ENCODE data around the gene RASAL1.

Gene RASAL1

DNA sequence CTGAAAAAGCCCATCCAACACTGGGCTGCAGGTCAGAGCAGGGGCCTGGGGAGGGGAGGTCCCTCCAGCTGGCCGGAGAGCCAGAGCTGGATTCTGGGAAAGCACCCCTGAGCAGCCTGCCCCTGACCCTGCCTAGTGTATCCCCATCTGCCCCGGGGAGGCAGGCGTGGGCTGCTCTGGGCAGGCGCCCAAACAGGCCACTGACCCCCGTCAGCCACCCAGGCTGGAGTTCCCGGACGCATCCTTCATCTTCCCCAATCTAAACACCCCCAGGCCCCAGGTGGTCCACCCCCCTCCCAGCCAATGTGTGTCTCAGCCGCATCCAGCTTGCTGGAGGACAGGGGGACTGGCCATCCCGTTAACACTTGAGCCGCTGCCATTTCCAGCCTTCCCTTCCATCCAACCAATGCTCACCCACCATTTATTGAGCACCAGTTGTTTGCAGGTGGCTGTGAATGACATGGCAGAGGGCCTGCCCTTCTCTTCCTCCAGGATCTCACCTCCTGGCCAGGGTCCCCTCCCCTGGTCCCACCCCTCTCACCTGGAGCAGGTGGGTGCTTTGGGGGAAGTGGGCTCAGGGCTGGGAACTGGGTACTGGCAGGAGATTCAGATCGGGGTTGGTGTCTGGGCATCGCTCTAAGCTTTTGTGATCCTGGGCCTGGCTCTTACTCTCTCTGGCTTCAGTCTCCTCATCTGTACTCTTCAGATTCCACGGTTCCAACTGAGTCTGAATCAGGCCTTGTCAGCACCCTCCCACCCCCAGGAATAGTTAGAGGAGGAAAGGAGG, 79.8 kb downstream of the RASAL1 start:
- H3K4me3 ChIP-seq (ENCODE audit: low read depth, low read length) = no peak overlapping the region
- TF ChIP-seq, protein P1, sequence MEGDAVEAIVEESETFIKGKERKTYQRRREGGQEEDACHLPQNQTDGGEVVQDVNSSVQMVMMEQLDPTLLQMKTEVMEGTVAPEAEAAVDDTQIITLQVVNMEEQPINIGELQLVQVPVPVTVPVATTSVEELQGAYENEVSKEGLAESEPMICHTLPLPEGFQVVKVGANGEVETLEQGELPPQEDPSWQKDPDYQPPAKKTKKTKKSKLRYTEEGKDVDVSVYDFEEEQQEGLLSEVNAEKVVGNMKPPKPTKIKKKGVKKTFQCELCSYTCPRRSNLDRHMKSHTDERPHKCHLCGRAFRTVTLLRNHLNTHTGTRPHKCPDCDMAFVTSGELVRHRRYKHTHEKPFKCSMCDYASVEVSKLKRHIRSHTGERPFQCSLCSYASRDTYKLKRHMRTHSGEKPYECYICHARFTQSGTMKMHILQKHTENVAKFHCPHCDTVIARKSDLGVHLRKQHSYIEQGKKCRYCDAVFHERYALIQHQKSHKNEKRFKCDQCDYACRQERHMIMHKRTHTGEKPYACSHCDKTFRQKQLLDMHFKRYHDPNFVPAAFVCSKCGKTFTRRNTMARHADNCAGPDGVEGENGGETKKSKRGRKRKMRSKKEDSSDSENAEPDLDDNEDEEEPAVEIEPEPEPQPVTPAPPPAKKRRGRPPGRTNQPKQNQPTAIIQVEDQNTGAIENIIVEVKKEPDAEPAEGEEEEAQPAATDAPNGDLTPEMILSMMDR (IDR thresholded peaks at IDR 0.05; ENCODE audit: borderline replicate concordance, insufficient read depth, low read depth, low read length) = no peak

DNA sequence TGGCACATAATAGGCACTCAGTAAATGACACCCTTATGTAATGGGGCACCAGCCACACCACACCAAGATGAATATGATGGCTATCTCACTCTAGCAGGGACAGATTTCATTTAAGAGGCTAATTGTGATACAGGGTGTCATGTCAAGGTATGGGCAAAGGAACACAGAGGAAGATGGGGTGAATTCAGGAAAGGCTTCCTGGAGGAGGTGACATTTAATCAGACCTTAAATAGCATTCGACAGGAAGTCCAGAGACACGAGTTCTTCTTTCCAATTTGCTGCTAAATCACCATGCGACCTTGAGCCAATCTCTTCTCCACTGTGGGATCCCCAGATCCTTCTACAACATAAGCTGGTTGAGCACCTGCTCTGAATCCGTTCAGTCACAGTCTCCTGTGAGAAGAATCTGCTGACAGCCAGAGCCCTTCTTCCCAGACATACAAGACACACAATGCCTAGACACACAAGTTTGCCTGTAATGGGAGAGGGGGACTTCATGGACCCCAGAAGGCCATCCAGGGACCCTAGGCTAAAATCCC, 80.5 kb downstream of the RASAL1 start:
- TF ChIP-seq, protein P1 (IDR thresholded peaks at IDR 0.05; ENCODE audit: borderline replicate concordance, insufficient read depth, low read depth, low read length) = no peak
- H3K4me3 ChIP-seq (ENCODE audit: low read depth, low read length) = no peak overlapping the region

DNA sequence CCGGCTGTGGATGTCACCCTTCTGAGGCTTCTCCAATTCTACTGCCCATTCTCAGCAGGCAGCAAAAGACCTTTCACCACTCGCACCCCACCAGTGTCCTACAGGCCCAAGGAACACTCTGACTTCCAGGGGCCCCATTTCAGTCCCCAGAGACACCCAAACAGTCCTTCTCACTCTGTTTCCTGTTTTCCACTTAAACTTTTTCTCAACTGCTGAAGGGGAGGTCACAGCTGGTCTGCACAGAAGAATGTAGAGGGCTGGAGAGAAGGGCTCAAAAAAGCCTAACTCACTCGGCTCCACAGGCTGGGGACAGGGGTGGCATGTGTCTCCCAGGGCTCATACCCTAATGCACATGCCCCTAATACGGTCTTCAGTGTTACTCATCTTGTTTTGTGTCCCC, 83.2 kb downstream of the RASAL1 start:
- H3K4me3 ChIP-seq (ENCODE audit: low read depth, low read length) = no peak overlapping the region
- TF ChIP-seq, protein P1 (IDR thresholded peaks at IDR 0.05; ENCODE audit: borderline replicate concordance, insufficient read depth, low read depth, low read length) = no peak

DNA sequence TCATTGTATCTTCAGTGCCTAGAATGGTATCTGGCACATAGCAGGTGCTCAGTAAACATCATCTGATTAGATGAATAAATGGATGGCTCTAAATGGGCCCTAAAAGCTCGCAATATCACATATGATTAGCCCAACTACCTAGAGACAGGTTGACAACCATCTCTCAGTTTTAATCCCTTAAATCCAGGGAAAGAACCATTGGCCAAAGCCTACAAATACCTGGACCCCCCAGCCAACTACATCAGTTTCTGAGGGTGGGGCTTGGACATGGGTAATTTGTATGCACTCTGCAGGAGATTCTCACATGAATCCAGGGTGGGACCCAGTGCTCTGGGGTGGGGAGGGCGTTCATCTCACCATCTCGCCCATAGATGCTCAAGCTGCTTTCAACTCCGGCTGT, 83.8 kb downstream of the RASAL1 start:
- TF ChIP-seq, protein P1 (IDR thresholded peaks at IDR 0.05; ENCODE audit: borderline replicate concordance, insufficient read depth, low read depth, low read length) = no peak

DNA sequence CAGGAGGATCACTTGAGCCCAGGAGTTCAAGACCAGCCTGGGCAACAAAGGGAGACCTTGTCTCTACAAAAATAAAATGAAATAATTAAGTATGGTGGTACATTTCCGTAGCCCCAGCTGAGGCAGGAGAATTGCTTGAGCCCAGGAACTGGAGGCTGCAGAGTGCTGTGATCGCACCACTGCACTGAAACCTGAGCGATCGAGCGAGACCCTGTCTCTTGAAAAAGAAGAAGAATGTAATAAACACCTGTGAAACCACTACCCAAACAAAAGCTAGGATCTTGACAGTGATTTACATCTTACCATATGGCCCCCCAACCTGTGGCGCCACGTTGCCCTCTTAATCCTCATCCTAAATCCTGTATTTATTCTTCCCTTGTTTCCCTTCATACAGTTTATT, 84.8 kb downstream of the RASAL1 start:
- H3K4me3 ChIP-seq (ENCODE audit: low read depth, low read length) = no peak overlapping the region
- TF ChIP-seq, protein P1 (IDR thresholded peaks at IDR 0.05; ENCODE audit: borderline replicate concordance, insufficient read depth, low read depth, low read length) = no peak

More for the DNA sequence above, 83.8 kb downstream of the RASAL1 start:
- H3K4me3 ChIP-seq (ENCODE audit: low read depth, low read length) = no peak overlapping the region

DNA sequence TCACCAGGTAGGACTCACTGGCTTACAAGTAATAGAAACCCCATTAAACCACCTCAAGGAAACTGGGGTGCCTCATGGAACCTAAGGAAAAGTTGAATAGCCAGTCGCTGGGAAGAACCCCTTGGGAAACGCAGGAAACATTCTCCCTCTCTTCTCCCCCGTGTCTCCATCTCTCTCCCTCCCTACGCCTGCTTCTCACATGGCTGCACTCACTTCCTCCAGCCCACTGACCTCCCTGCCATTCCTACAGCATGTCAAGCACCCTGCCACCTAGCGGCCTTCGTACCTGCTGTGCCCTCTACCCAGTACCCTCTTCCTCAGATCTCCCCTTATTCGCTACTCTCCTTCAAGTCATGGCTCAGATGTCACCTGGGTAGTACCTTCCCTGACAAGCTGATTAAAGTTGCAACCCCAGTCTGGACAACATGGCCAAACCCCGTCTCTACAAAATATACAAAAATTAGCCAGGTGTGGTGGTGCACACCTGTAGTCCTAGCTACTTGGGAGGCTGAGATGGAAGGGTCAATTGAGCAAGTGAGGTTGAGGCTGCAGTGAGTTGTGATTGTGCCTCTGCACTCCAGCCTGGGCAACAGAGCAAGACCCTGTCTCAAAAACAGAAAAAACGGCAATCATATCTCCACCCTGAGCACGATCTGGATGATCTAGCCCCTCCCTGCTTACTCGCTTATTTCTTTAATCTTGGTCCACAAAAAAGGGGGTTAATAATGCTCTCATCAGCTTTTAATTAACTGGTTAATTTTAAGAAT, 85.4 kb downstream of the RASAL1 start:
- H3K4me3 ChIP-seq (ENCODE audit: low read depth, low read length) = no peak overlapping the region
- TF ChIP-seq, protein P1 (IDR thresholded peaks at IDR 0.05; ENCODE audit: borderline replicate concordance, insufficient read depth, low read depth, low read length) = peak; percentile 57

Measured in GM12875 (cell line).